Esophagus (tissue), 2 donors: ENCODE data around the gene S100A10. TPM values are rescaled to one million over a fixed set of nuclear protein-coding genes. Genes with fewer than 3 reads are reported as not detected.

Source experiments
- H3K27ac ChIP-seq, 2 donors: one replicate each; pipeline ENCODE4 v1.5.1; 2013; ENCODE audit warnings: low read depth in 2 of 2, mild to moderate bottlenecking in 2 of 2, inconsistent platforms in 1 of 2, low read length in 1 of 2, moderate library complexity in 1 of 2
- H3K27me3 ChIP-seq, 2 donors: one replicate each; pipeline ENCODE4 v1.6.1; 2013; ENCODE audit warnings: low read length in 2 of 2, control low read depth in 1 of 2, mild to moderate bottlenecking in 1 of 2; ENCODE audit not compliant: insufficient read depth in 2 of 2, control insufficient read depth in 1 of 2
- H3K36me3 ChIP-seq, 2 donors: one replicate each; pipeline ENCODE4 v1.6.1; 2013; ENCODE audit warnings: low read length in 1 of 2; ENCODE audit not compliant: control insufficient read depth in 2 of 2, insufficient read depth in 2 of 2
- H3K4me1 ChIP-seq, 2 donors: one replicate each; pipeline ENCODE4 v1.6.1; 2013; ENCODE audit warnings: low read length in 1 of 2; ENCODE audit not compliant: control insufficient read depth in 2 of 2, insufficient read depth in 2 of 2
- H3K4me3 ChIP-seq, 2 donors: one replicate each; pipeline ENCODE4 v1.5.1; 2013; ENCODE audit warnings: low read length in 2 of 2, mild to moderate bottlenecking in 2 of 2, low read depth in 1 of 2, moderate library complexity in 1 of 2
- H3K9me3 ChIP-seq, 2 donors: one replicate each; pipeline ENCODE4 v1.6.1; 2013; ENCODE audit warnings: mild to moderate bottlenecking in 2 of 2, low read depth in 1 of 2, low read length in 1 of 2, moderate library complexity in 1 of 2; ENCODE audit not compliant: control insufficient read depth in 2 of 2, insufficient read depth in 1 of 2
- WGBS, 2 donors: extraction: QIAGEN DNeasy Blood & Tissue Kit; methylation state at CpG; one replicate each; pipeline ENCODE4 v1.1.7; 2013; 5-methylcytosine and 5-hydroxymethylcytosine counted together
- polyA plus RNA-seq, 2 donors: library from polyadenylated mRNA; stranded (reverse); fragments of 200-250 nt; gene quantifications; one replicate each; pipeline ENCODE4 v1.2.3, GENCODE V29; 2013
- donor health status: healthy with polysubstance abuse.
- donor health status: Bipolar disorder and iron deficiency.

The S100A10 gene
- polyA plus RNA-seq, 2 donors: 1,247 to 2,455 TPM

GRCh38 chr1:152000964-152001630 lies 7.4 kb upstream of the S100A10 start:
- Histone ChIP-seq H3K9me3 (no peaks in the 10 kb centered on the region), H3K4me1 (peaks cover 3 to 13% of the 10 kb centered on the region in 2 donors), H3K36me3 (no peaks in the 10 kb centered on the region), H3K4me3 (no peak overlapping the region), H3K27me3 (no peaks in the 10 kb centered on the region), H3K27ac (peak overlapping the region; percentile 82 to 88)
- WGBS, 2 donors: 43 to 58% methylated on average over 4 of the region's 4 CpGs

DNA sequence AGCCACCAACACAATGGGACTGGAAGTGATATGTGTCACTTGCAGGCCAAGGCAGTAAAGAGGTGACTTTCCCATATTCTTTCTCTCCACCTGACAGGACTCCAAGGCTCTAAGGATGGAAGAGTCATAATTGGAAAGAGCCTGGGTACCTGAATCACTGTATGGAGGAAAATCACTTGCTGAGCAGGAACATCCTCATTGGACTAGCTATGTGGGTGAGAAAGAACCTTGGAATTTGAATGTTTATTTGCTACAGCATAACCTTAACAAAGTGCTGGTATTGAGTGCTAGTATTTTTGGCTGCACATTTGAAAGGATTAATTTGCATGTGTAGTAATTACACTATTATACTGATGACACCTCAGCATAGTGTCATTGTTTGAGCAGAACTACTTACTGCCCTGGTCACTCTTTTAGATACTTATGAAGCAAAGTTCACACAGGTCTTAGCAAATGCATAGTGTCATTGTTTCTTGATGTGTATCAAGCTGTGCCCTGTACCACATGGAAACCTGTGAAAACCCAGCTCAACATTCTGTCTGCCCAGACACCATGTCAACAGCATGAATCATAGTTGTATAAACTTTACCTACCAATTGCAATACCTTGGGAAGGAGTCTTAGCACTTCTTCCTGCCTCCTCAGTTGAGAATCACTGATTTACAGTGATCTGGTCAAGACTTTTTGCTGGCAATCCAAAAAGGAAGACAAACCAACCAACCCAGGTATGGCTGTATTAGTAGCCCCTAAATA lies 5.1 kb upstream of the S100A10 start:
- H3K9me3 ChIP-seq: no peaks in the 10 kb centered on the region
- no peaks in the 10 kb centered on the region for H3K27me3 ChIP-seq
- H3K4me1 ChIP-seq: peaks cover 0 to 11% of the 10 kb centered on the region in 2 donors

DNA sequence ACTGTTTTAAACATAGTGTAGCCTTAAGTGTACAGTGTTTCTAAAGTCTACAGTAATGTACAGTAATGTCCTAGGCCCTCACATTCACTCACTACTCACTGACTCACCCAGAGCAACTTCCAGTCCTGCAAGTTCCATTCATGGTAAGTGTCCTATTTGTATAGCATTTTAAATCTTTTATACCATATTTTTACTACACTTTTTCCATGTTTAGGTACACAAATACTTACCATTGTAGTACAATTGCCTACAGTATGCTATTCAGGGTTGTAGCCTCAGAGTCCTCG lies 3.6 kb upstream of the S100A10 start:
- H3K27me3 ChIP-seq: no peaks in the 10 kb centered on the region
- no peaks in the 10 kb centered on the region for H3K9me3 ChIP-seq
- H3K4me3 ChIP-seq: no peak overlapping the region
- no peaks in the 10 kb centered on the region for H3K36me3 ChIP-seq
- peaks cover 0 to 7% of the 10 kb centered on the region in 2 donors for H3K4me1 ChIP-seq
- 97% methylated on average over 1 of the region's 1 CpG for WGBS, 2 donors
- peak overlapping the region; percentile 76 to 82 for H3K27ac ChIP-seq

More for the DNA sequence above, 5.1 kb upstream of the S100A10 start:
- Histone ChIP-seq H3K27ac (peak overlapping the region; percentile 83 to 85), H3K4me3 (no peak overlapping the region), H3K36me3 (no peaks in the 10 kb centered on the region)

DNA sequence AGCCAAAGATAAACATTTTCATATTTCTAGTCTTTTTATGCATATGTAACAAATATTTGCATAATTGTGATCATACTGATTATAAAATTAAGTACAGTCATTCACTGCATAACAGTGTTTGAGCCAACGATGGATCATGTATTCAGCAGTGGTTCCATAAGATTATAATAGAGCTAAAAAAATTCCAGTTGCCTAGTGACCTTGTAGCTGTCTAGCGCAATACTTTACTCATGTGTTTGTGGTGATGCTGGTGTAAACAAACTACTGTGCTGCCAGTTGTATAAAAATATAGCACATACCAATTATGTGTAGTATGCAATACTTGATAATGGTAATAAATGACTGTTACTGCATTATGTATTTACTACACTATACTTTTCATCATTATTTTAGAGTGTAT lies 2.1 kb upstream of the S100A10 start:
- H3K4me1 ChIP-seq: peaks cover 0 to 7% of the 10 kb centered on the region in 2 donors
- H3K4me3 ChIP-seq: no peak overlapping the region
- H3K36me3 ChIP-seq: no peaks in the 10 kb centered on the region
- no peaks in the 10 kb centered on the region for H3K27me3 ChIP-seq
- H3K9me3 ChIP-seq: no peaks in the 10 kb centered on the region
- WGBS, 2 donors: 68 to 72% methylated on average over 2 of the region's 2 CpGs
- H3K27ac ChIP-seq: no peak overlapping the region

DNA sequence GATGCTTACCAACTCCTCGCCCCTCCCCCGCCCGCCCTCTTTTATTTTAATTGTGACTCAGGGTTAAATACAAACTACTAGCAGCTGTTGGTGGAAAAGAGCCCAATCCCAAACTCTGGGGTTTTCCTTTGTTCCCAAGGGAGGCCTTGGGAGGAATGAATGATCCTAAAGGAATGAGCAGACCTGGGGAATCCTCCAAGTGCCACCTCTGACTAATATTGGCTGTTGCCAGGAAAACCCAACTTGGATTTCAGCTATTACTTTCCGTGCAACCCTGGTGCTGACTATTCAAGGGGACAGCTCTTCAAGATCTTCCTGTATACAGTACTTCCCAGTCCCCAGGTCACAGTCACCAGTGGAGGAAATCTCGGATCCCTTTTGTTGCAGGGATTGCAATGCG lies 1.3 kb upstream of the S100A10 start:
- H3K36me3 ChIP-seq: no peaks in the 10 kb centered on the region
- 49 to 65% methylated on average over 6 of the region's 6 CpGs for WGBS, 2 donors
- no peaks in the 10 kb centered on the region for H3K27me3 ChIP-seq
- peaks cover 0 to 7% of the 10 kb centered on the region in 2 donors for H3K4me1 ChIP-seq
- H3K4me3 ChIP-seq: no peak overlapping the region
- peak overlapping the region; percentile 80 to 98 for H3K27ac ChIP-seq
- H3K9me3 ChIP-seq: no peaks in the 10 kb centered on the region

DNA sequence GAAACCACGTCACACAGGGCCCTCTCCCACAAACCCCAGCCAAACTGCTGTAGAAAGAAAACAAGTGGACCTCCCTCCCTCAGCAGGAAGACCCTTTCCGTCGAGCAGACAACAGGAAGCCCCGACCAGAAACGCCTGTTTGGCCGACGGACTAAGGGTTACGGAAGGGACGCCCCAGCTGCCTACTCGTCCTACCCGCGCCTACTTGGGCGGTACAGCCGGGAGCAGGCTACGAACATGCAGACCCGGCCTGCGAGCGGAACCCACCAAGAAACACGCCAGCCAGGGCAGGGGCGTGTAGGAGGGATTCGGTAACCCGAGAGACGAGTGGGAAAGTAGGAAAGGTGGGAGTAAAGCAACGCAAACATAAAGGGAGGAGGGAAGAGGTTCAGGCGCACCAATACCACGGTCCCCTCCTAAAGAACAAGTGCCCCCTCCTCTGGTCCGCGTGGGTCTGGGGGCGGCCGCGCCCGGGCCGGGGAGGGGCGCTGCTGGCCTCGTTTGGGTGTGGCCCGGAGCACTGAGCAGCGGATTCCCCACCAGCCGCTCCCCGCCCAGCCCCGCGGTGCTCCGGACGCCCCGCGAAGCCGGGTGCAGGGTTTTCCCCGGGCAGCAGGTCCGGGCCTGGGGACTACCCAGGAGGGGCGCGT lies 450 bp downstream of the S100A10 start:
- no peaks in the 10 kb centered on the region for H3K27me3 ChIP-seq
- H3K4me3 ChIP-seq: peak overlapping the region; percentile 81 to 95
- H3K36me3 ChIP-seq: peaks cover 0 to 3% of the 10 kb centered on the region in 2 donors
- WGBS, 2 donors: 1 to 6% methylated on average over 32 to 50 of the region's 50 CpGs
- H3K9me3 ChIP-seq: no peaks in the 10 kb centered on the region
- H3K4me1 ChIP-seq: peaks cover 0 to 10% of the 10 kb centered on the region in 2 donors
- peak overlapping the region; percentile 98 to 99 for H3K27ac ChIP-seq

GRCh38 chr1:151992303-151993083 lies 1.2 kb downstream of the S100A10 start:
- Histone ChIP-seq H3K27ac (peak overlapping the region; percentile 98 to 99), H3K36me3 (peaks cover 0 to 3% of the 10 kb centered on the region in 2 donors), H3K27me3 (no peaks in the 10 kb centered on the region), H3K9me3 (no peaks in the 10 kb centered on the region), H3K4me3 (peak overlapping the region; percentile 81 to 95), H3K4me1 (peaks cover 0 to 10% of the 10 kb centered on the region in 2 donors)
- 9 to 17% methylated on average over 21 of the region's 21 CpGs for WGBS, 2 donors

- H3K27me3 ChIP-seq: no peaks in the 10 kb centered on the region
- WGBS, 2 donors: 21 to 33% methylated on average over 6 of the region's 6 CpGs
- H3K27ac ChIP-seq: peak overlapping the region; percentile 98 to 99
- peak overlapping the region; percentile 81 to 95 for H3K4me3 ChIP-seq
- peaks cover 0 to 3% of the 10 kb centered on the region in 2 donors for H3K36me3 ChIP-seq
- H3K4me1 ChIP-seq: peaks cover 0 to 8% of the 10 kb centered on the region in 2 donors
- H3K9me3 ChIP-seq: no peaks in the 10 kb centered on the region
Observed at GRCh38 chr1:151991663-151992302, 1.9 kb downstream of the S100A10 start.

GRCh38 chr1:151990856-151991198 lies 2.8 kb downstream of the S100A10 start:
- H3K27ac ChIP-seq: peak overlapping the region; percentile 95 to 99
- WGBS, 2 donors: 11 to 13% methylated on average over 5 of the region's 5 CpGs
- H3K36me3 ChIP-seq: peaks cover 0 to 3% of the 10 kb centered on the region in 2 donors
- no peaks in the 10 kb centered on the region for H3K9me3 ChIP-seq
- H3K4me3 ChIP-seq: peak overlapping the region; percentile 8 to 81
- no peaks in the 10 kb centered on the region for H3K27me3 ChIP-seq
- H3K4me1 ChIP-seq: peaks cover 0 to 8% of the 10 kb centered on the region in 2 donors
